Measurements from ENCODE around the gene IBTK.
"Not testable (repeated sequence)": the region's sequence is repeated elsewhere in the genome, so short reads cannot be mapped to it uniquely, and the experiment has no call there.

The IBTK gene

DNA sequence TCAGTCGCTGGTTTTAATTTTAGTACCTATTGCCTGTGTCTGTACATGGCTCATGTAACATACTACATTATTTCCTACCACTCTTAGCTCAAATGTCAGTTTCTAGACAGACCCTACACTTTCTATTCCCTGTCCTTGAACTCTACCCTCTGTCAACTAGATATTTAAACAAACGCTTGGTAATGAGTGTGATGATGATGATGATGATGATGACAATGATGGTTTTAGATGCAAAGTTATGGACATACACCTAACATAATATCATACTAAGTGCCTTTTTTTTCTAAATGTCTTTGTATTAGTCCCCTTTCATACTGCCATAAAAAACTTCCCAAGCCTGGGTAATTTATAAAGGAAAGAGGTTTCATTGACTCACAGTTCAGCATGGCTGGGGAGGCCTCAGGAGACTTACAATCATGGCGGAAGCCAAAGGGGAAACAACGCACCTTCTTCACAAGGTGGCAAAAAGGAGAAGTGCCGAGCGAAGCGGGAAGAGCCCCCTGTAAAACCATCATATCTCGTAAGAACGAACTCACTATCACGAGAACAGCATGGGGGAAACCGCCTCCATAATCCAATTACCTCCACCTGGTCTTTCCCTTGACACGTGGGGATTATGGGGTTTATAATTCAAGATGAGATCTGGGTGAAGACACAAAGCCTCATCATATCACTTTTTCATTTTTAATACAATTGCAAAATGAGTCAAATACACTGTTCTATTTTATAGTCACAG lies 87.1 kb downstream of the IBTK start:
- H3K4me3 ChIP-seq = no peak overlapping the region
- no peak for DNase-seq (ENCODE audit: low spot score)
- H3K27ac ChIP-seq = no peak overlapping the region
- TF ChIP-seq, protein P1, sequence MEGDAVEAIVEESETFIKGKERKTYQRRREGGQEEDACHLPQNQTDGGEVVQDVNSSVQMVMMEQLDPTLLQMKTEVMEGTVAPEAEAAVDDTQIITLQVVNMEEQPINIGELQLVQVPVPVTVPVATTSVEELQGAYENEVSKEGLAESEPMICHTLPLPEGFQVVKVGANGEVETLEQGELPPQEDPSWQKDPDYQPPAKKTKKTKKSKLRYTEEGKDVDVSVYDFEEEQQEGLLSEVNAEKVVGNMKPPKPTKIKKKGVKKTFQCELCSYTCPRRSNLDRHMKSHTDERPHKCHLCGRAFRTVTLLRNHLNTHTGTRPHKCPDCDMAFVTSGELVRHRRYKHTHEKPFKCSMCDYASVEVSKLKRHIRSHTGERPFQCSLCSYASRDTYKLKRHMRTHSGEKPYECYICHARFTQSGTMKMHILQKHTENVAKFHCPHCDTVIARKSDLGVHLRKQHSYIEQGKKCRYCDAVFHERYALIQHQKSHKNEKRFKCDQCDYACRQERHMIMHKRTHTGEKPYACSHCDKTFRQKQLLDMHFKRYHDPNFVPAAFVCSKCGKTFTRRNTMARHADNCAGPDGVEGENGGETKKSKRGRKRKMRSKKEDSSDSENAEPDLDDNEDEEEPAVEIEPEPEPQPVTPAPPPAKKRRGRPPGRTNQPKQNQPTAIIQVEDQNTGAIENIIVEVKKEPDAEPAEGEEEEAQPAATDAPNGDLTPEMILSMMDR (IDR thresholded peaks at IDR 0.05) = no peak

DNA sequence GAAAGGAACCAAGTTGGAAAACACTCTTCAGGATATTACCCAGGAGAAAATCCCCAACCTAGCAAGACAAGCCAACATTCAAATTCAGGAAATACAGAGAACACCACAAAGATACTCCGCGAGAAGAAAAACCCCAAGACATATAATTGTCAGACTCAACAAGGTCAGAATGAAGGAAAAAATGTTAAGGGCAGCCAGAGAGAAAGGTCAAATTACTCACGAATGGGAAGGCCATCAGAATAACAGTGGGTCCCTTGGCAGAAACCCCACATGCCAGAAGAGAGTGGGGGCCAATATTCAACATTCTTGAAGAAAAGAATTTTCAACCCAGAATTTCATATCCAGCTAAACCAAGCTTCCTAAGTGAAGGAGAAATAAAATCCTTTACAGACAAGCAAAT lies 94.8 kb downstream of the IBTK start:
- H3K4me3 ChIP-seq; H3K27ac ChIP-seq; DNase-seq (ENCODE audit: low spot score): not testable (repeated sequence)

DNA sequence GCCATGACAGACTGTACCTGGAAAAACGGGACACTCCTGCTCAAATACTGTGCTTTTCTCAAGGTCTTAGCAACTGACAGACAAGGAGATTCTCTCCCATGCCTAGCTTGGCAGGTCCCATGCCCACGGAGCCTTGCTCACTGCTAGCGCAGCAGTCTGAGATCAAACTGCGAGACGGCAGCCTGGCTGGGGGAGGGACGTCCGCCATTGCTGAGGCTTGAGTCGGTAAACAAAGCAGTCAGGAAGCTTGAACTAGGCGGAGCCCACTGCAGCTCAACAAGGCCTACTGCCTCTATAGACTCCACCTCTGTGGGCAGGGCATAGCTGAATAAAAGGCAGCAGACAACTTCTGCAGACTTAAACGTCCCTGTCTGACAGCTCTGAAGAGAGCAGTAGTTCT lies 96.4 kb downstream of the IBTK start:
- not testable (repeated sequence) for DNase-seq (ENCODE audit: low spot score)

DNA sequence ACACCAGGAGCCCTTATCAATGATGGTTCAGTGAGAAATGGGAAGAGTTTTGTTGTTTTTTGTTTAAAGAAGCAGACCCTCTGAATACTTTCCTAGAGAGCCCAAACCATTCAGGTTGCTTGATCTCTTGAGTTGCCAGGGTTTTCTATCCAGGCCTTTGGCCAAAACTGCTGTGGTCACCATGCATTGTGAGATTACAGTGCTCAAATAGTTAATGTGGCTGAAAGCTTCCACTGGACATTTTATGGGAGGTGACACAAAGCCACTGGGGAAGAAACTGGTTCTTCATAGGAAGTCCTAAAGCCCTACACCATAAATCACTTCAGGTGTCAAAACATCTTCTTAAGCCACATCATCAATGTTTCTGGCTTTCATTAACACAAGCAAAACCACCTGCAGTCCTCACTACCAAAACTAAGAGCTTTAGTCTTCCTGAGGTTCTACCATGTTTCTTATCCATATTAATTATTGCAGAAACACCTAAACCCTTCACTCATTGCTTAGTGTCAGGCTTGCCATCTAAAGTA lies 101.6 kb downstream of the IBTK start:
- H3K4me3 ChIP-seq = no peak overlapping the region
- no peak overlapping the region for H3K27ac ChIP-seq
- DNase-seq (ENCODE audit: low spot score) = no peak
- TF ChIP-seq, protein P1 (IDR thresholded peaks at IDR 0.05) = no peak

More for the DNA sequence above, 96.4 kb downstream of the IBTK start:
- H3K4me3 ChIP-seq, H3K27ac ChIP-seq: not testable (repeated sequence)

DNA sequence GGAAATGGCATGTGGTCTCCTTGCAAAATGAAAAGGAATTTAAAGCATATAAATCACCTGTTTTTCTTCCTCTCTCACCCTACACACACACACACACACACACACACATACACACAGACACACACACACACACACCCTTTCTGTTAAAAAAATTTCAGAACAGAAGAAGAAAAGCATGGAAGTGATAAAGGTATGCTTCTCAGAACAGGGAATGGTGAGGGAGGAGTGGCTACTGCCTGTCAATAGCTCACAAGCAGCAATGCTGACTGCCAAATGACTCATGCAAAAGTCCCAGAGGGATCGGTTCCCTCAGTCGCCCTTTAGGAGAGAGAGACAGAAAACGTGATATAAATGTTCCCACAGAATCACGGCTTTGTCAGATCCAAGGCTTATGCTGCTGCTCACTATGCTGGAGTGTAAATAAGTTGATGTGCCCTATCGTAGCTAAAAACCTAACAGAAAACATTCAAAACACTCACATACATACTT lies 102.6 kb downstream of the IBTK start:
- Histone ChIP-seq H3K4me3 (peak overlapping the region; percentile 18), H3K27ac (peak overlapping the region; percentile 62 to 82)
- peak; percentile 78 for DNase-seq (ENCODE audit: low spot score)
- TF ChIP-seq, protein P1 (IDR thresholded peaks at IDR 0.05) = no peak

DNA sequence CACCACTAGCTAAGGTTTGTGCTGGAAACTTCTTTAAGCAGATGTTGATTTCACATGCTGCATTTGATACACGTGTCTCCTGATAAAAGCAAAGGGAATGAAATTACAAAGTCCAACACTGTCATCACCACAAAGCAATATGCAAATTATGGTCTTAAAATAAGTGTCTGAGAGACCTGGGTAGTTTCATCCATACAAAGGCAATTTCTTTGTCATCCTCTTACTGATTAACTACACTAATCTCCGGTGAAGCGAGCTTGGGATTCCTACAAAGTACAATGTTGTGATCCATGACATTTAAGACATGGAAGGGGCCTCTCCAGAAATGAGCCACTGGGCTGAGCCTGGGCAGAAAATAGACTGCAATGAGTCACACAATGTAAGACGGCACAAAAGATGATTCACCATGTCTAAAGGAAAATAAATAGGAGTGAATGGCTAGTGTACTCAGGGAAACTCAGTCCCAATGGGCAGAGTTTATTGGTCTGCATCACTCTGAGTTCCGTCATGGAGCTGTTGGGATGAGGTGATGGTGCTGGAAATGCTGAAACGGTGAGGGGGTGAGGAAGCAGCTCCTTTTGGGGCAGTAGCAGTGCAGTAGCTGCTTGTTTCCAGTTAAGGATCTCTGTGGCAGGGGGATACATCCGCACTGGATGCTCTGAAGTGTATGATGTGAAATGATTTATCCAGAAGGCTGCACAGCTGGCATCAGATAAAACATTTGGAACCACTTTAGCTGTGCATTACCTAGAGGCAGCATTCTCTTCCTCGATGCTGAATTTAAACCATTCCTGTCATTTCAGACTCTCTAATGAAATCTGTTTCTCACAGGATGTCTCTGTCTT lies 103.3 kb downstream of the IBTK start:
- peak; percentile 74 for DNase-seq (ENCODE audit: low spot score)
- peak overlapping the region; percentile 62 to 82 for H3K27ac ChIP-seq
- TF ChIP-seq, protein P1 (IDR thresholded peaks at IDR 0.05) = no peak

DNA sequence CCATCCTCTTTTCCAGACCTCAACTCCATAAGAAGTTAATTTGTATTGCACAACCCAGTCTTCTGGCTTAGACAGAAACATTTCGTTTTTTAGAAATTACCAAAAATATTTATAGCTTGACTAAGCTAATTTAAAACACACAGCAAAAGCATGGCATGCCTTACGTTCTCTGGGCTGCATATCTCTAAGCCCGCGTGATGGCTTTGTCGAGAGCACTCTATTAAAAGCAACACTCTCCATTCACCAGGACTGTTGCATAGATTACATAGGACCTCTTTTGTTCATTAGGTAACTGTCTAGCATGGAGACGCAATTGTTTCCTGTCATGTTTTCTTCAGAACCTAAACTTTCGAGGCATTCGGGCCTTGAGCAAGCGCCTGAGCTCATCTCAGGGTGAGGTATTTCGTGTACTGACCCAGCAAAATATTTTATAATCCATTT lies 104.5 kb downstream of the IBTK start:
- no peak for DNase-seq (ENCODE audit: low spot score)
- H3K4me3 ChIP-seq = no peak overlapping the region
- TF ChIP-seq, protein P1 (IDR thresholded peaks at IDR 0.05) = no peak
- peak overlapping the region in 1 of 2 donors; percentile 62 for H3K27ac ChIP-seq

More for the DNA sequence above, 103.3 kb downstream of the IBTK start:
- peak overlapping the region; percentile 18 for H3K4me3 ChIP-seq
